ENCODE results near the gene PER1. TPM values are rescaled to one million over a fixed set of nuclear protein-coding genes. Genes with fewer than 3 reads are reported as not detected.

The PER1 gene
- total RNA-seq, 1 donor from 2014 or later = 75.9 TPM

DNA sequence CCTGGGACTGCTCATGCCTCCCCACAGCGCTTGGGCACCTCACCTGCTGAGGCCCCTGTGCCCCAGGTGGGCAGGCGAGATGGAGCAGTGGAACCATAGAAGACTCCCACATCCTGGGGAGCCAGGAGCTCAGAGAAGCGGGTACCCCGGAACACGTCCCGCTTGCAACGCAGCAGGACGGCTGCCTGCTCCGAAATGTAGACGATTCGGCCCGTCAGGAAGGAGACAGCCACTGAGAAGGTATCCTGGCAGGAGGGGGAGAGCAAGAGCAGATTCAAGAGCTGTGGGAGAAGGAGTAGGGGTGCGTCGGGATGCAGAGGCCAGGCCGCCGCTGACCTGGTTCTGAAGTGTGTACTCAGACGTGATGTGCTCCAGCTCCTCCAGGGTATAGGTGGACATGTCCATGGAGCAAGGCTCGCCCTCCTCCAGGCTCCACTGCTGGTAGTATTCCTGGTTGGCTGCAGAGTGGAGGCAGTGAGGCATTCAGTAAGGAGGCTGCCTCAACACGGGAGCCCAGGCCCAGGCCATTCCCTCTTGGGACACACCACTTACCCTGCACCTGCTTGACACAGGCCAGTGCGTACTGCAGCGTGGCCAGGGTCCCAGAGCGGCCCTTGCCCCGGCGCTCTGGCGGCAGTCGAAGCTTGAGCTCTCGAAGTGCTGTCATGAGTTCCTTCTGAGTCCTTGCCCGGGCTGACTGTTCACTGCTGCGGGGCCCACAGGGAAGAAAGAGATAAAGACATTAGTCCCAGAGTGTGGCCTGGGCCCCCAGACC, 2.6 kb downstream of the PER1 start:
- TF ChIP-seq, protein P1, sequence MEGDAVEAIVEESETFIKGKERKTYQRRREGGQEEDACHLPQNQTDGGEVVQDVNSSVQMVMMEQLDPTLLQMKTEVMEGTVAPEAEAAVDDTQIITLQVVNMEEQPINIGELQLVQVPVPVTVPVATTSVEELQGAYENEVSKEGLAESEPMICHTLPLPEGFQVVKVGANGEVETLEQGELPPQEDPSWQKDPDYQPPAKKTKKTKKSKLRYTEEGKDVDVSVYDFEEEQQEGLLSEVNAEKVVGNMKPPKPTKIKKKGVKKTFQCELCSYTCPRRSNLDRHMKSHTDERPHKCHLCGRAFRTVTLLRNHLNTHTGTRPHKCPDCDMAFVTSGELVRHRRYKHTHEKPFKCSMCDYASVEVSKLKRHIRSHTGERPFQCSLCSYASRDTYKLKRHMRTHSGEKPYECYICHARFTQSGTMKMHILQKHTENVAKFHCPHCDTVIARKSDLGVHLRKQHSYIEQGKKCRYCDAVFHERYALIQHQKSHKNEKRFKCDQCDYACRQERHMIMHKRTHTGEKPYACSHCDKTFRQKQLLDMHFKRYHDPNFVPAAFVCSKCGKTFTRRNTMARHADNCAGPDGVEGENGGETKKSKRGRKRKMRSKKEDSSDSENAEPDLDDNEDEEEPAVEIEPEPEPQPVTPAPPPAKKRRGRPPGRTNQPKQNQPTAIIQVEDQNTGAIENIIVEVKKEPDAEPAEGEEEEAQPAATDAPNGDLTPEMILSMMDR (IDR thresholded peaks at IDR 0.05) = no peak
- Mint-ChIP-seq H3K27me3 (ENCODE audit: low read depth) (no peaks in the 10 kb centered on the region), H3K27ac (ENCODE audit: unreplicated experiment) (peak overlapping the region; percentile 22), H3K4me1 (ENCODE audit: low read depth) (peaks cover 35% of the 10 kb centered on the region), H3K9me3 (ENCODE audit: low read depth) (no peaks in the 10 kb centered on the region), H3K4me3 (ENCODE audit: unreplicated experiment) (peak overlapping the region; percentile 33), H3K36me3 (ENCODE audit: low read depth) (peaks cover 32% of the 10 kb centered on the region)
- no peak for DNase-seq (ENCODE audit: low spot score)

DNA sequence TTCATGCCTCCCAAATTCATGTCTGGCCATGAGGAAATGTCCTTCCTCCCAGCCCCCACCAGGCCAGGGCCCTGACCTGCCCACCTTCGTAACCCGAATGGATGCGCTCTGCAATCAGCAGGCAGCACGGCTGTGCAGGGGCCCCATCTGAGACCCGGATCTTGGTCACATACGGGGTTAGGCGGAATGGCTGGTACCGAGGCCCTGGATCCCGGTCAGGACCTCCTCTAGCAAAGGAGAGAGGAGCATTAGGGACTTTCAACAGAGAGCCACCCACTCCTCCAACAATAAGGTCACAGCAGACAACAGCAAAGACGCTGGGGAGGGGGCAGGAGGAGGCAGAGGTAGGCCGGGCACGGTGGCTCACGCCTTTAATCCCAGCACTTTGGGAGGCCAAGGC, 3.6 kb downstream of the PER1 start:
- H3K4me1 Mint-ChIP-seq (ENCODE audit: low read depth) = peaks cover 28% of the 10 kb centered on the region
- H3K27me3 Mint-ChIP-seq (ENCODE audit: low read depth) = no peaks in the 10 kb centered on the region
- DNase-seq (ENCODE audit: low spot score) = no peak
- H3K36me3 Mint-ChIP-seq (ENCODE audit: low read depth) = peaks cover 38% of the 10 kb centered on the region
- no peak overlapping the region for H3K4me3 Mint-ChIP-seq (ENCODE audit: unreplicated experiment)
- H3K27ac Mint-ChIP-seq (ENCODE audit: unreplicated experiment) = peak overlapping the region; percentile 27
- TF ChIP-seq, protein P1 (IDR thresholded peaks at IDR 0.05) = no peak
- H3K9me3 Mint-ChIP-seq (ENCODE audit: low read depth) = no peaks in the 10 kb centered on the region

DNA sequence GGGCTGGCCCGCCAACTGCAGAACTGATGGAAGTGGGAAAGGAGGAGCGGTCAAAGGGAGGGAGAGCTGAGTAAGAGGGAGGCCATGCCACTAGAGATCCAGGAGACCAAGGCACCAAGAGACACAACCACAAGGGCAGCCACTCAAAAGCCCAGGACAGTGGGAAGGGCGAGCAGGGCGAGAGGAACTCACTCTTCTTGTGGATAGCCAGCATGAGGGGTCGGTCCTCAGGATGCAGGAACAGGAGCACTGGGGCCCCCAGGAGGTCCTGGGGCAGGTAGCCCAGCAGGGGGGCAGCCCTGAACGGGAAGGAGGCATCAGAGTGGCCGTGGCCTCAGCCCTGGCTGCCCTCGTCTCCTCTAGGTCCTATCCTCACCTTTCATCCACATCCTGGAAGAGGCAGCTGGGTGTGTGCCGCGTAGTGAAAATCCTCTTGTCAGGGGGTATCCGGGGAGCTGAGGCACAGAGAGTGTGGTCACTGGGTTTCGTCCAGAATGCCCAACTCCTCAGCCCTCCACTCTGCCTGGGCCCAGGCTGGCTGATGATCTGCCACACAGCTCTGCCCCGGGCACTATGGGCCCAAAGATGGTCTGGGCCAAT, 4.3 kb downstream of the PER1 start:
- peaks cover 38% of the 10 kb centered on the region for H3K36me3 Mint-ChIP-seq (ENCODE audit: low read depth)
- no peak overlapping the region for H3K27ac Mint-ChIP-seq (ENCODE audit: unreplicated experiment)
- no peaks in the 10 kb centered on the region for H3K27me3 Mint-ChIP-seq (ENCODE audit: low read depth)

DNA sequence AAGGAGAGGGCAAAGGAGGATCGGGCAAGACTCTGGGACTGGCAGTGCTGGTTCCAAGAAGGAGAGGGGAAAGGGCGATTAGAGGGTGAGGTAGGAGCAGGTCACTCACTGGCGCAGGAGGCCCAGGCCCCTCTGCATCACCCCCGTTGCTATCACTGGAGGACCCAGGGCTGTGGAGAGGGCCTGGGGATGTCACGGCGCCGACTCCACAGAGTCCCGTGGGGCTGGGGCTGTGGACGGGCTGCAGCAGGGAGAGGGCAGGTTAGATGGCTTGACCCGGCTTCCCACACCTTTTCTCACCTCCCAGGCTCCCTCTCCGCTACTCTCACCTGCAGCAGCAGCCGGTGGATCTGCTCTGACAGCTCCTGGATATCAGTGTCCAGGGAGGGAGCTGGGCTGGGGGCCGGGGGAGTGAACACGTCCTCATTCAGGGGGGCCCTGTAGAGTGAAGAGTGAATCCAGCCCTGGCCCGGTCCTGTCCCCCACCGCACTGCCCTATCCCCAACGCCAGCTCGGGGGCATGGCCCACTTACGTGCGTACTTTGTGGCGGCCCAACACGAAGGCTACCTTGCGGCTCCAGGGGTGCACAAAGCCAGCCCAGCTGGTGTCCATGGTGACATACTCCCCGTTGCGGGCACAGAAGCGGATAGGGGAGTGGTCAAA, 4.9 kb downstream of the PER1 start:
- TF ChIP-seq, protein P1 (IDR thresholded peaks at IDR 0.05) = no peak
- DNase-seq (ENCODE audit: low spot score) = peak; percentile 90
- Mint-ChIP-seq H3K9me3 (ENCODE audit: low read depth) (no peaks in the 10 kb centered on the region), H3K4me3 (ENCODE audit: unreplicated experiment) (no peak overlapping the region), H3K27me3 (ENCODE audit: low read depth) (no peaks in the 10 kb centered on the region), H3K4me1 (ENCODE audit: low read depth) (peaks cover 15% of the 10 kb centered on the region), H3K36me3 (ENCODE audit: low read depth) (peaks cover 40% of the 10 kb centered on the region), H3K27ac (ENCODE audit: unreplicated experiment) (no peak overlapping the region)

More for the DNA sequence above, 4.3 kb downstream of the PER1 start:
- no peaks in the 10 kb centered on the region for H3K9me3 Mint-ChIP-seq (ENCODE audit: low read depth)
- H3K4me3 Mint-ChIP-seq (ENCODE audit: unreplicated experiment) = no peak overlapping the region
- peaks cover 21% of the 10 kb centered on the region for H3K4me1 Mint-ChIP-seq (ENCODE audit: low read depth)
- TF ChIP-seq, protein P1 (IDR thresholded peaks at IDR 0.05) = no peak
- DNase-seq (ENCODE audit: low spot score) = no peak

DNA sequence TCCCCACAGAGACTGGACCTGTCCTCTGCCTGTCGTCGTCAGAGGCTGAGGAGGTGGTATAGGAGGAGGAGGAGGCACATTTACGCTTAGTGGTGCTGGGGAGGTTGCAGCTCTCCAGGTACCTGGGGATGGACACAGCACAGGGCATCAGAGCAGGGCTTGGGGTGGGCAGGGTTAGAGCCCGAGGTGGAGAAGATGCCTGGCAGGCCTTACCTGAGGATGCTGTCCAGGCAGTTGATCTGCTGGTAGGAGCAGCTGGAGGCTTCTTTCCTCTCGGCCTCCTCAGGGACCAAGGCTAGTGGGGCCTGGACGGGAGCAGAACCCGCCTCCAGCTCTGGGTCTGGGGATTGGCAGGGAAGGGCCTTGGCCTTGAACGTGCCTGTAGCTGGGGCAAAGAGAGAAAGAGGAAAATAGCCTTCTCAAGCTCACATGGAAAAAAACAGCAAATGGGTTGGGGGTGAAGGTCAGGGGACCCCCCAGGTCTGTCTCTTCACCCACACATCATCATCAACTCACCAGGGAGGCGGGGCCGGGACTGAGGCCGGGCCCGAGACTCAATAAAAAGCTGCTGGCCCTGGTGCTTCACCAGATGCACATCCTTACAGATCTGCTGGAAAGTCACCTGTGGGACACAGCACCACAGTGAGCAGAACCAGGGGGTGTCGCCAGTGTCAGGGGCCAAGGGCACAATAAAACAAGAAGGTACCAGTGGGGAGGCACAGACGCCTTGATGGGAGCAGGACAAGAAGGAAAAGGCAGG, 5.6 kb downstream of the PER1 start:
- no peak for DNase-seq (ENCODE audit: low spot score)
- peak overlapping the region; percentile 77 for H3K27ac Mint-ChIP-seq (ENCODE audit: unreplicated experiment)

More for the DNA sequence above, 5.6 kb downstream of the PER1 start:
- TF ChIP-seq, protein P1 (IDR thresholded peaks at IDR 0.05) = no peak
- Mint-ChIP-seq H3K27me3 (ENCODE audit: low read depth) (no peaks in the 10 kb centered on the region), H3K4me3 (ENCODE audit: unreplicated experiment) (no peak overlapping the region), H3K36me3 (ENCODE audit: low read depth) (peaks cover 45% of the 10 kb centered on the region), H3K9me3 (ENCODE audit: low read depth) (no peaks in the 10 kb centered on the region), H3K4me1 (ENCODE audit: low read depth) (peaks cover 14% of the 10 kb centered on the region)
